Ovary (tissue), 9 donors: ENCODE results near the gene CMTM2. TPM values are rescaled to one million over a fixed set of nuclear protein-coding genes. Genes with fewer than 3 reads are reported as not detected.
"Not testable (repeated sequence)": the region's sequence is repeated elsewhere in the genome, so short reads cannot be mapped to it uniquely, and the experiment has no call there.

Source experiments
- DNase-seq, 5 donors: peaks; one replicate each; pipeline ENCODE4 v3.0.0-alpha.2; 2019 to 2020
- H3K27ac ChIP-seq, 2 donors: fragments of 200-600 bp; one replicate each; pipeline versions ENCODE4 v1.5.1 to v1.8.0; 2019 to 2022
- H3K27me3 ChIP-seq: fragments of 200-600 bp; one replicate; pipeline ENCODE4 v1.8.0; 2022
- H3K36me3 ChIP-seq: fragments of 200-600 bp; sonication (generic); one replicate; pipeline ENCODE4 v1.5.1; 2019
- H3K4me1 ChIP-seq: one replicate; pipeline ENCODE4 v1.8.1; 2013; ENCODE audit warnings: mild to moderate bottlenecking, moderate library complexity; ENCODE audit not compliant: insufficient read depth
- H3K4me3 ChIP-seq: fragments of 200-600 bp; sonication (generic); one replicate; pipeline ENCODE4 v1.5.1; 2017
- H3K9me3 ChIP-seq, 2 donors: fragments of 200-600 bp in 1 of 2; sonication (generic) in 1 of 2; one replicate each; pipeline versions ENCODE4 v1.5.1 to v1.8.1; 2013 to 2019; ENCODE audit warnings: mild to moderate bottlenecking in 1 of 2, moderate library complexity in 1 of 2
- CTCF ChIP-seq, 3 donors: fragments of 450-650 bp in 2 of 3; fragments of 200-600 bp in 1 of 3; IDR thresholded peaks; one replicate each; pipeline versions ENCODE4 v1.5.1 to v1.8.0; 2016 to 2022; ENCODE audit warnings: antibody characterized with exemption in 3 of 3, mild to moderate bottlenecking in 1 of 3
- EP300 ChIP-seq: sonication (generic); formaldehyde crosslinking; IDR thresholded peaks from one replicate; pipeline ENCODE4 v1.6.1; 2017; ENCODE audit warnings: antibody characterized with exemption
- POLR2A ChIP-seq: fragments of 450-650 bp; IDR thresholded peaks from one replicate; pipeline ENCODE4 v1.6.1; 2017; ENCODE audit warnings: antibody characterized with exemption, mild to moderate bottlenecking, moderate library complexity
- WGBS, 3 donors: extraction: QIAGEN DNeasy Blood & Tissue Kit in 1 of 3; methylation state at CpG; one replicate each; pipeline versions ENCODE4 v1.1.5 to v1.1.7; 2013 to 2017; 5-methylcytosine and 5-hydroxymethylcytosine counted together
- intact Hi-C, 4 donors: fragments of 100-400 bp; cut with DNase I; formaldehyde crosslinking; loops; one replicate each; pipeline versions ENCODE4 v1.11.0 to v1.15.1; 2022 to 2023
- polyA plus RNA-seq, 2 donors: library from polyadenylated mRNA; stranded (reverse); fragments of 200-250 nt in 1 of 2; fragments of 350-450 nt in 1 of 2; fragmentation: Illumina TruSeq in 1 of 2; extraction: RNeasy Lipid Tissue Mini Kit (QIAGEN cat#74804) in 1 of 2; gene quantifications; one replicate each; pipeline ENCODE4 v1.2.3, GENCODE V29; 2013 to 2014
- total RNA-seq, 7 donors: library from RNA; depleted of rRNA in 2 of 7; stranded (reverse); fragments of >200 nt in 2 of 7; fragmentation: NEBNext Ultra II Directional in 3 of 7; extraction: Animal tissue kit (Norgen Biotek cat#: 25700) in 3 of 7; gene quantifications; one replicate each; pipeline versions ENCODE4 v1.1.0 to v1.2.4, GENCODE V29; 2016 to 2023
- donor health status: DM: no; HTN: no; CAD: no; lungs with moderate emphysema.
- donor health status: DM: no; HTN: no; CAD: no.
- donor health status: Bipolar disorder and iron deficiency.
- donor health status: DM: yes; HTN: yes; CAD: no.
- donor health status: DM: no; HTN: no; CAD: no.
- donor health status: DM: yes; HTN: yes; CAD: no.

The CMTM2 gene
- total and polyA plus RNA-seq, 9 donors, result 0.21 to 1.8 (median 0.38) TPM; not detected in 6

- Histone ChIP-seq H3K36me3 (no peaks in the 10 kb centered on the region), H3K9me3 (no peaks in the 10 kb centered on the region), H3K4me1 (peaks cover 3% of the 10 kb centered on the region), H3K27me3 (no peaks in the 10 kb centered on the region), H3K4me3 (no peak overlapping the region), H3K27ac (no peak overlapping the region)
- DNase-seq, result peak in 1 of 5 donors; percentile 35
- intact Hi-C loops, result loop anchor here in 3 of 4 donors (5.0 to 10.0 kb wide), 6 partner anchors 54 to 256 kb away; partner anchors contain the start of genes CKLF (in 1 of the 3) and TK2 (in 1 of the 3)
- WGBS, 3 donors, result 75 to 85% (median 79%) methylated on average over 12 of the region's 12 CpGs
- no peak for TF ChIP-seq EP300
- no peak for TF ChIP-seq POLR2A
- TF ChIP-seq CTCF (IDR thresholded peaks at IDR 0.05), result no peak
Observed at GRCh38 chr16:66609139-66609510, 29.9 kb downstream of the CMTM2 start.

- DNase-seq, result no peak
- no peaks in the 10 kb centered on the region for H3K36me3 ChIP-seq
- WGBS, 3 donors, result 87 to 89% (median 89%) methylated on average over 14 of the region's 14 CpGs
- H3K4me3 ChIP-seq, result no peak overlapping the region
- H3K9me3 ChIP-seq, result no peaks in the 10 kb centered on the region
- no peaks in the 10 kb centered on the region for H3K27me3 ChIP-seq
- peaks cover 3% of the 10 kb centered on the region for H3K4me1 ChIP-seq
- intact Hi-C loops, result loop anchor here in 1 of 4 donors (5.0 kb wide), 1 partner anchor 257 kb away; no protein-coding TSS in a partner anchor
- TF ChIP-seq EP300 (no peak), CTCF (IDR thresholded peaks at IDR 0.05) (no peak), POLR2A (no peak)
- no peak overlapping the region for H3K27ac ChIP-seq
Observed at GRCh38 chr16:66610111-66610820, 31.0 kb downstream of the CMTM2 start.

GRCh38 chr16:66611911-66612310, 32.6 kb downstream of the CMTM2 start:
- H3K36me3 ChIP-seq, H3K27ac ChIP-seq, H3K9me3 ChIP-seq, H3K27me3 ChIP-seq, DNase-seq, H3K4me3 ChIP-seq, H3K4me1 ChIP-seq: not testable (repeated sequence)
- 91 to 92% (median 91%) methylated on average over 8 of the region's 8 CpGs for WGBS, 3 donors
- intact Hi-C loops, result loop anchor here in 1 of 4 donors (5.0 kb wide), 1 partner anchor 255 kb away; no protein-coding TSS in a partner anchor

- Histone ChIP-seq H3K36me3 (no peaks in the 10 kb centered on the region), H3K27ac (no peak overlapping the region), H3K4me1 (peaks cover 3% of the 10 kb centered on the region), H3K27me3 (no peaks in the 10 kb centered on the region), H3K4me3 (no peak overlapping the region), H3K9me3 (no peaks in the 10 kb centered on the region)
- WGBS, 3 donors, result 79 to 85% (median 80%) methylated on average over 14 of the region's 14 CpGs
- no peak for DNase-seq
- TF ChIP-seq EP300 (no peak), CTCF (IDR thresholded peaks at IDR 0.05) (no peak), POLR2A (no peak)
- intact Hi-C loops, result loop anchor here in 1 of 4 donors (5.0 kb wide), 1 partner anchor 255 kb away; no protein-coding TSS in a partner anchor
Observed at GRCh38 chr16:66612422-66612821, 33.2 kb downstream of the CMTM2 start.

- Histone ChIP-seq H3K36me3 (no peaks in the 10 kb centered on the region), H3K27ac (no peak overlapping the region), H3K4me1 (peaks cover 3% of the 10 kb centered on the region), H3K9me3 (no peaks in the 10 kb centered on the region), H3K27me3 (no peaks in the 10 kb centered on the region), H3K4me3 (no peak overlapping the region)
- no peak for DNase-seq
- TF ChIP-seq EP300 (no peak), POLR2A (no peak), CTCF (IDR thresholded peaks at IDR 0.05) (no peak)
- 78 to 85% (median 78%) methylated on average over 12 of the region's 12 CpGs for WGBS, 3 donors
- intact Hi-C loops, result loop anchor here in 1 of 4 donors (5.0 kb wide), 1 partner anchor 253 kb away; no protein-coding TSS in a partner anchor
Observed at GRCh38 chr16:66614161-66614802, 35.0 kb downstream of the CMTM2 start.
